ENCODE results near the gene FEZF1. TPM values are rescaled to one million over a fixed set of nuclear protein-coding genes. Genes with fewer than 3 reads are reported as not detected.
"Not testable (repeated sequence)": the region's sequence is repeated elsewhere in the genome, so short reads cannot be mapped to it uniquely, and the experiment has no call there.

FEZF1 gene
- total and polyA plus RNA-seq, 10 of the 15 experiments (the other 5 are each of a cell fraction or from before 2014, with no cell fraction given) = not detected

DNA sequence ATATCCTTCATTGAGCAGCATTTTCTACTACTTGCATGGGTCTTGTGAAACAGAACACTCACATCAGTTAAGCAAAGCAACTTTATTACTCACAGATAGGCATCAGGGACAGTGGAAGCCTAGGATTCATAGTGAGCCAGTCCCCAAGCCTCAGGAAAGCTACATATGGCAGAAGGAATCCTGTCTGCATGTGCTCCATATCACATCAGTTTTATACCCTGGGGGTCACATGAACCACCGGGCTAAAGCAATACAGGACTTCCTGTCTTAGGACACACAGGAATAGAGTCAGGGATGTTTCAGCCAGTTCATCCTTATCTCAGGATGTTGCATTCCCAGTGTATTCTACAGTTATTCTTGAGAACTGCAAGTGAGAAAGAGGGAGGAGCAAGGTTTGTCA lies 15.1 kb downstream of the FEZF1 start:
- no peaks in the 10 kb centered on the region for H3K79me2 ChIP-seq (ENCODE audit: control insufficient read depth, insufficient read depth, low read length)
- no peak overlapping the region for H3K9ac ChIP-seq (ENCODE audit: control insufficient read depth, insufficient read depth, low read length)
- no TSS peak for BruUV-seq (replicated peaks)
- CTCF ChIA-PET = interaction anchor here (0.6 kb wide), 1 partner anchor 45 kb away, joined by 3 read pairs; no protein-coding TSS in a partner anchor
- no peaks in the 10 kb centered on the region for H3K4me1 ChIP-seq (ENCODE audit: control insufficient read depth, insufficient read depth, low read length)
- in situ Hi-C loops (cut with MboI) = no loop called here
- H3K36me3 ChIP-seq (ENCODE audit: control insufficient read depth in 2 of 2, insufficient read depth in 2 of 2, low read length in 1 of 2) = no peaks in the 10 kb centered on the region
- H2AFZ ChIP-seq (ENCODE audit: control insufficient read depth, low read depth, low read length) = no peak overlapping the region
- no peak overlapping the region for H3K4me2 ChIP-seq (ENCODE audit: control insufficient read depth, insufficient read depth)
- SMC1A ChIA-PET (ENCODE audit: uncharacterized antibody, unreplicated experiment) = no interaction called here
- no peaks in the 10 kb centered on the region for H3K27me3 ChIP-seq (replicated peaks in 1 of 2; ENCODE audit: control insufficient read depth in 2 of 2, insufficient read depth in 2 of 2, low read length in 1 of 2)
- DNase-seq (ENCODE audit: low read depth, low spot score) (no peak), FAIRE-seq (no peak), ATAC-seq (no peak)
- intact Hi-C loops (cut with micrococcal nuclease; ENCODE audit: unreplicated experiment) = no loop called here
- H4K20me1 ChIP-seq (ENCODE audit: control insufficient read depth, insufficient read depth) = no peaks in the 10 kb centered on the region
- H3K9me3 ChIP-seq (replicated peaks; ENCODE audit: control insufficient read depth, insufficient read depth, low read length) = no peaks in the 10 kb centered on the region
- no peak overlapping the region for H3K4me3 ChIP-seq
- RAD21 ChIA-PET (ENCODE audit: unreplicated experiment) = no interaction called here
- 7% methylated on average over 1 of the region's 1 CpG for WGBS (ENCODE audit: insufficient coverage, insufficient replicate concordance, low lambda C conversion rate, missing lambda C conversion rate)
- POLR2A ChIA-PET = no interaction called here
- H3K27ac ChIP-seq (ENCODE audit: control insufficient read depth, insufficient read depth) = no peak overlapping the region
- TF ChIP-seq TARDBP (IDR thresholded peaks at IDR 0.05; ENCODE audit: borderline replicate concordance) (no peak), BCL11A (IDR thresholded peaks at IDR 0.05; ENCODE audit: low read depth, low read length) (no peak), TCF7 (IDR thresholded peaks at IDR 0.05; ENCODE audit: borderline replicate concordance) (no peak), SUPT20H (IDR thresholded peaks at IDR 0.05; ENCODE audit: borderline replicate concordance, control insufficient read depth, low read depth, low read length) (no peak), ZNF207 (IDR thresholded peaks at IDR 0.05; ENCODE audit: borderline replicate concordance) (no peak), MYB (IDR thresholded peaks at IDR 0.05; ENCODE audit: borderline replicate concordance, low read depth, low read length) (no peak)
- TF ChIP-seq, protein P1, sequence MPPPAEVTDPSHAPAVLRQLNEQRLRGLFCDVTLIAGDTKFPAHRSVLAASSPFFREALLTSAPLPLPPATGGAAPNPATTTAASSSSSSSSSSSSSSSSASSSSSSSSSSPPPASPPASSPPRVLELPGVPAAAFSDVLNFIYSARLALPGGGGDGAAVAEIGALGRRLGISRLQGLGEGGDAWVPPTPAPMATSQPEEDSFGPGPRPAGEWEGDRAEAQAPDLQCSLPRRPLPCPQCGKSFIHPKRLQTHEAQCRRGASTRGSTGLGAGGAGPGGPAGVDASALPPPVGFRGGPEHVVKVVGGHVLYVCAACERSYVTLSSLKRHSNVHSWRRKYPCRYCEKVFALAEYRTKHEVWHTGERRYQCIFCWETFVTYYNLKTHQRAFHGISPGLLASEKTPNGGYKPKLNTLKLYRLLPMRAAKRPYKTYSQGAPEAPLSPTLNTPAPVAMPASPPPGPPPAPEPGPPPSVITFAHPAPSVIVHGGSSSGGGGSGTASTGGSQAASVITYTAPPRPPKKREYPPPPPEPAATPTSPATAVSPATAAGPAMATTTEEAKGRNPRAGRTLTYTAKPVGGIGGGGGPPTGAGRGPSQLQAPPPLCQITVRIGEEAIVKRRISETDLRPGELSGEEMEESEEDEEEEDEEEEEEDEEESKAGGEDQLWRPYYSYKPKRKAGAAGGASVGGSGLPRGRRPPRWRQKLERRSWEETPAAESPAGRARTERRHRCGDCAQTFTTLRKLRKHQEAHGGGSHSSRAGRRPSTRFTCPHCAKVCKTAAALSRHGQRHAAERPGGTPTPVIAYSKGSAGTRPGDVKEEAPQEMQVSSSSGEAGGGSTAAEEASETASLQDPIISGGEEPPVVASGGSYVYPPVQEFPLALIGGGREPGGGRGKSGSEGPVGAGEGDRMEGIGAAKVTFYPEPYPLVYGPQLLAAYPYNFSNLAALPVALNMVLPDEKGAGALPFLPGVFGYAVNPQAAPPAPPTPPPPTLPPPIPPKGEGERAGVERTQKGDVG (CRISPR knock-in tag; IDR thresholded peaks at IDR 0.05) = no peak

DNA sequence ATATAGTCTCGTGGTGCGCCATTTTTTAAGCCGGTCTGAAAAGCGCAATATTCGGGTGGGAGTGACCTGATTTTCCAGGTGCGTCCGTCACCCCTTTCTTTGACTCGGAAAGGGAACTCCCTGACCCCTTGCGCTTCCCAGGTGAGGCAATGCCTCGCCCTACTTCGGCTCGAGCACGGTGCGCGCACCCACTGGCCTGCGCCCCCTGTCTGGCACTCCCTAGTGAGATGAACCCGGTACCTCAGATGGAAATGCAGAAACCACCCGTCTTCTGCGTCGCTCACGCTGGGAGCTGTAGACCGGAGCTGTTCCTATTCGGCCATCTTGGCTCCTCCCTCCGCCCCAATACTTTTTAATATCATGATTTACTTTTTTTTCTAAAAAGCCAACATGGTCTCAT lies 19.9 kb downstream of the FEZF1 start:
- H3K4me3 ChIP-seq; CTCF ChIA-PET; H3K36me3 ChIP-seq (ENCODE audit: control insufficient read depth in 2 of 2, insufficient read depth in 2 of 2, low read length in 1 of 2); intact Hi-C loops (cut with micrococcal nuclease; ENCODE audit: unreplicated experiment); H3K4me1 ChIP-seq (ENCODE audit: control insufficient read depth, insufficient read depth, low read length); DNase-seq (ENCODE audit: low read depth, low spot score); ATAC-seq; SMC1A ChIA-PET (ENCODE audit: uncharacterized antibody, unreplicated experiment); H4K20me1 ChIP-seq (ENCODE audit: control insufficient read depth, insufficient read depth); FAIRE-seq; in situ Hi-C loops (cut with MboI); POLR2A ChIA-PET; H3K27me3 ChIP-seq (replicated peaks in 1 of 2; ENCODE audit: control insufficient read depth in 2 of 2, insufficient read depth in 2 of 2, low read length in 1 of 2); H3K27ac ChIP-seq (ENCODE audit: control insufficient read depth, insufficient read depth); H3K9ac ChIP-seq (ENCODE audit: control insufficient read depth, insufficient read depth, low read length); H3K79me2 ChIP-seq (ENCODE audit: control insufficient read depth, insufficient read depth, low read length); H2AFZ ChIP-seq (ENCODE audit: control insufficient read depth, low read depth, low read length); RAD21 ChIA-PET (ENCODE audit: unreplicated experiment); H3K9me3 ChIP-seq (replicated peaks; ENCODE audit: control insufficient read depth, insufficient read depth, low read length); H3K4me2 ChIP-seq (ENCODE audit: control insufficient read depth, insufficient read depth); BruUV-seq (replicated peaks): not testable (repeated sequence)
- 73% methylated on average over 9 of the region's 24 CpGs for WGBS (ENCODE audit: insufficient coverage, insufficient replicate concordance, low lambda C conversion rate, missing lambda C conversion rate)

All from GM12878 (cell line).